ENCODE data around the gene DNAH9. TPM values are rescaled to one million over a fixed set of nuclear protein-coding genes. Genes with fewer than 3 reads are reported as not detected.
"Not testable (repeated sequence)": the region's sequence is repeated elsewhere in the genome, so short reads cannot be mapped to it uniquely, and the experiment has no call there.

Gene DNAH9
- total and polyA plus RNA-seq, 11 donors, result 0.07 to 2.3 (median 0.49) TPM; not detected in 7

DNA sequence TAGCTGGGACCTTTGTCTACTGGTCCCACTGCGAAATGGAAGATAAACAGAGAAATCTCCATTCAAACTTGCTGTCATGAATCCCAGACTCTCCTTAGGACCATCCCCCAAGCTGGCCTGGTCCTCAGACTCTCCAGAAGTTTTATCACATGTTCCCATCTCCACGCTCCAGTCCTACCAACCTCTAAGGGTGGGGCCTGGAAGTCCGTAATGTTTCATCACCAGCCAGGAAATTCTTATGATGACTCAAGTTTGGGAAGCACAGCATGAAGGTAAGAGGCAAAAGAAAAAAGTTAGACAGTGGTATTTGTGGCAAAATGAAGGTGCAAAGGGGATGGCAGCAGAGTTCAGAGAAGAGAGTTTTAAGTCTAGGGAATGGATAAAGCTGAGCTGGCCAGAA is 346.3 kb downstream of the DNAH9 start:
- peaks cover 0 to 5% (median 0%) of the 10 kb centered on the region in 9 donors for H3K27me3 ChIP-seq
- ATAC-seq (no peak), DNase-seq (no peak)
- no peak overlapping the region for H3K27ac ChIP-seq
- H3K36me3 ChIP-seq, result no peaks in the 10 kb centered on the region
- intact Hi-C loops (cut with DNase I), result no loop called here
- TF ChIP-seq POLR2A (IDR thresholded peaks at IDR 0.05), result no peak
- TF ChIP-seq, protein P1, sequence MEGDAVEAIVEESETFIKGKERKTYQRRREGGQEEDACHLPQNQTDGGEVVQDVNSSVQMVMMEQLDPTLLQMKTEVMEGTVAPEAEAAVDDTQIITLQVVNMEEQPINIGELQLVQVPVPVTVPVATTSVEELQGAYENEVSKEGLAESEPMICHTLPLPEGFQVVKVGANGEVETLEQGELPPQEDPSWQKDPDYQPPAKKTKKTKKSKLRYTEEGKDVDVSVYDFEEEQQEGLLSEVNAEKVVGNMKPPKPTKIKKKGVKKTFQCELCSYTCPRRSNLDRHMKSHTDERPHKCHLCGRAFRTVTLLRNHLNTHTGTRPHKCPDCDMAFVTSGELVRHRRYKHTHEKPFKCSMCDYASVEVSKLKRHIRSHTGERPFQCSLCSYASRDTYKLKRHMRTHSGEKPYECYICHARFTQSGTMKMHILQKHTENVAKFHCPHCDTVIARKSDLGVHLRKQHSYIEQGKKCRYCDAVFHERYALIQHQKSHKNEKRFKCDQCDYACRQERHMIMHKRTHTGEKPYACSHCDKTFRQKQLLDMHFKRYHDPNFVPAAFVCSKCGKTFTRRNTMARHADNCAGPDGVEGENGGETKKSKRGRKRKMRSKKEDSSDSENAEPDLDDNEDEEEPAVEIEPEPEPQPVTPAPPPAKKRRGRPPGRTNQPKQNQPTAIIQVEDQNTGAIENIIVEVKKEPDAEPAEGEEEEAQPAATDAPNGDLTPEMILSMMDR (IDR thresholded peaks at IDR 0.05), result no peak
- H3K4me1 ChIP-seq, result peaks cover 0 to 8% (median 0%) of the 10 kb centered on the region in 12 donors
- no peaks in the 10 kb centered on the region for H3K9me3 ChIP-seq
- H3K4me3 ChIP-seq, result no peak overlapping the region
- WGBS, 4 donors, result 68 to 73% (median 71%) methylated on average over 3 of the region's 3 CpGs

DNA sequence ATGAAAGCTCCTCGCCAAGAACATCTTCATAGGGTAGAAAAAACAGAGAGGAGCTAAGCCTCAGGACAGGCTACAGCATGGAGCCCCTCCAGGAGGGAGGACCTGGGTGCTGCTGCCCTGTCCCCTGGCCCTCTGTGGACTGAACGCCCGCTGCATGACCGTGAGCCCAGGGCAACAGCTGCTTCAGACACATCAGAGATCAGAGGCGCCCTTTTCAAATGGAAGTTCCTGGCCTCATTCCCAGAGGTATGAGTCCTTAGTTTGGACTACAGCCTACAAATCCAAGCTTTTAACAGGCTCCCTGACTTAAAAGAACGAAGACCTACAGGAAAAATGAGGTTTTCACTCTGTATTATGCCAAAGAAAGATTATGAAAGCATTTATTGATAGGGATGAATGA is 350.5 kb downstream of the DNAH9 start:
- DNase-seq (peak in 3 of 5 donors; percentile 12 to 51 (median 49)), ATAC-seq (peak in 3 of 4 donors; percentile 49 to 90 (median 90))
- WGBS, 4 donors, result 22 to 44% (median 36%) methylated on average over 6 of the region's 6 CpGs
- H3K27ac ChIP-seq, result no peak overlapping the region
- TF ChIP-seq POLR2A (IDR thresholded peaks at IDR 0.05), result no peak
- TF ChIP-seq, protein P1 (IDR thresholded peaks at IDR 0.05), result no peak
- no peak overlapping the region for H3K4me3 ChIP-seq
- no peaks in the 10 kb centered on the region for H3K27me3 ChIP-seq
- H3K4me1 ChIP-seq, result peaks cover 0 to 8% (median 0%) of the 10 kb centered on the region in 12 donors
- H3K36me3 ChIP-seq, result no peaks in the 10 kb centered on the region
- intact Hi-C loops (cut with DNase I), result no loop called here
- peaks cover 0 to 19% (median 3%) of the 10 kb centered on the region in 12 donors for H3K9me3 ChIP-seq

DNA sequence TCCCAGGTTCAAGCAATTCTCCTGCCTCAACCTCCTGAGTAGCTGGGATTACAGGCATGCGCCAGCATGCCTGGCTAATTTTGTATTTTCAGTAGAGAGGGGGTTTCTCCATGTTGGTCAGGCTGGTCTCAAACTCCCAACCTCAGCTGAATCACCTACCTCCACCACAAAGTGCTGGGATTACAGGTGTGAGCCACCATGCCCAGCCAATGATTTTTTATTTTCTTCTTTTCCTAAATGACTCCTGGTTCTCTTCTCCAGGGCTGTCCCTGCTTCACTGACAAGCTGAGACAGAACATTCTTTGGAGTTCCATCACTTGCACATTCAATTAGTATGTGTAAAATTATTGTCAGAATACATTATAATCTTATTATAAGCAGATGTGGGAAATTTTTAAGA is 351.3 kb downstream of the DNAH9 start:
- H3K4me3 ChIP-seq; ATAC-seq; H3K36me3 ChIP-seq; H3K27ac ChIP-seq; H3K27me3 ChIP-seq; H3K4me1 ChIP-seq; intact Hi-C loops (cut with DNase I); DNase-seq: not testable (repeated sequence)
- H3K9me3 ChIP-seq, result peaks cover 0 to 27% (median 9%) of the 10 kb centered on the region in 12 donors
- 89 to 100% (median 98%) methylated on average over 1 of the region's 1 CpG for WGBS, 4 donors

DNA sequence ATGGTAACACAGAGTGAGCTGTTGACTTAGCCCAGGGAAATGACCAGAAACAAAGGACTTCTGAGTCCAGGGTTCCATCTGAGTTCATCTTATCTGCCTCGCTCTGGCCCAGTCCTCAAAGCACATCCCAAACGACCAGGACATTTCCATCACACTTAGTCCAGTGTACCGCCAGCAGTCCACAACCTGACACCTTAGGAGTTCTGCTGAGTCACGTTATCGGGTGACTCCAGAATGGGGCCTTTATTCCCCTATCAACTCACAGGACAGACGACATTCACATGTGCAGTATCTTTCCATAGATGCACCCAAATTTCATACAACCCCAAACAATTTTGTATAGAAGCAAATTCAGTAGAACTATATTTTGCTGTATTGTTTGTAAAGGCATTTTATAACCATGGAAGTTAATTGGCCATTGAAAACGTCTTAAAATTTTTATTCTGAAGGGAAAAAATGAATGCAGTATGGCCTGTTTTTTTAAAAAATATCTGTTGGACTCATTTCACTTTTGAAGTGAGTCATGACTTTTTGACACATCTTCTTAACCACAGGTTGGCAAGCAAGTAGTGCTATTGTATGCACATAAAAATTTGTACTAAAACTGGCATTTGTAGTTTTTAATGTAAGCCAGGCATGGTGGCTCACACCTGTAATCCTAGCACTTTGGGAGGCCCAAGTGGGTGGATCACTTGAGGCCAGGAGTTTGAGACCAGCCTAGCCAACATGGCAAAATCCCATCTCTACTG is 352.7 kb downstream of the DNAH9 start:
- Histone ChIP-seq H3K9me3 (peaks cover 0 to 41% (median 14%) of the 10 kb centered on the region in 12 donors), H3K27me3 (no peaks in the 10 kb centered on the region), H3K36me3 (no peaks in the 10 kb centered on the region), H3K4me3 (no peak overlapping the region), H3K4me1 (peaks cover 0 to 8% (median 0%) of the 10 kb centered on the region in 12 donors), H3K27ac (no peak overlapping the region)
- intact Hi-C loops (cut with DNase I), result no loop called here
- DNase-seq (no peak), ATAC-seq (no peak)
- WGBS, 4 donors, result 61 to 69% (median 62%) methylated on average over 7 of the region's 7 CpGs
- no peak for TF ChIP-seq POLR2A (IDR thresholded peaks at IDR 0.05)
- TF ChIP-seq, protein P1 (IDR thresholded peaks at IDR 0.05), result no peak
